ENCODE data around the gene ADAM12. TPM values are rescaled to one million over a fixed set of nuclear protein-coding genes. Genes with fewer than 3 reads are reported as not detected.

The ADAM12 gene
- total RNA-seq, 1 experiment from 2014 or later = 16.8 TPM

DNA sequence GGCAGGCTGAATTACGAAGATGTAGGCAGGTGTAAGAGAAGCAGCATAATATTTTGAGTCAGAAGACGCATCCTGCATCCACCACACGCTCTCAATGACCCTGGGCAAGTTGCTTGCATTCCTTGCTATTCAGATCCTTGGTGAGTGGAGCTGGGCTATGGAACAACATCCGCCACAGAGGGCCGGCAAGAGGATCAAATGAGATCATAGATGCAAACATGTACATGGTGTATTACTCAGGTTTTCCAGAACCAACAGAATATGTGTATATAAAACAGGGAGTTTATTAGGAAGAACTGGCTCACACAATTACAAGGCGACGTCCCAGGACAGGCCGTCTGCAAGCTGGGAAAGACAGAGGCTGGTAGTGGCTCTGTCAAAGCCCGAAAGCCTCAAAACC lies 51.5 kb downstream of the ADAM12 start:
- CTCF ChIA-PET = no interaction called here
- POLR2A ChIA-PET (ENCODE audit: unreplicated experiment) = no interaction called here
- Histone ChIP-seq H3K4me1 (replicated peaks; ENCODE audit: insufficient read depth) (no peaks in the 10 kb centered on the region), H3K27me3 (ENCODE audit: insufficient read depth, low read depth) (no peaks in the 10 kb centered on the region), H4K20me1 (ENCODE audit: insufficient read depth) (no peaks in the 10 kb centered on the region), H3K79me2 (ENCODE audit: low read depth) (no peaks in the 10 kb centered on the region), H3F3A (ENCODE audit: insufficient read depth, low read depth) (no peaks in the 10 kb centered on the region), H3K4me2 (no peak overlapping the region), H3K36me3 (ENCODE audit: low read depth) (no peaks in the 10 kb centered on the region), H3K27ac (no peak overlapping the region), H3K9me3 (ENCODE audit: insufficient read depth, low read depth) (no peaks in the 10 kb centered on the region), H2AFZ (no peak overlapping the region), H3K4me3 (no peak overlapping the region), H3K9me2 (ENCODE audit: insufficient read depth) (no peaks in the 10 kb centered on the region)
- no peak for DNase-seq
- BruUV-seq (replicated peaks) = no TSS peak
- intact Hi-C loops (cut with micrococcal nuclease; ENCODE audit: unreplicated experiment) = no loop called here
- TF ChIP-seq, protein P1, sequence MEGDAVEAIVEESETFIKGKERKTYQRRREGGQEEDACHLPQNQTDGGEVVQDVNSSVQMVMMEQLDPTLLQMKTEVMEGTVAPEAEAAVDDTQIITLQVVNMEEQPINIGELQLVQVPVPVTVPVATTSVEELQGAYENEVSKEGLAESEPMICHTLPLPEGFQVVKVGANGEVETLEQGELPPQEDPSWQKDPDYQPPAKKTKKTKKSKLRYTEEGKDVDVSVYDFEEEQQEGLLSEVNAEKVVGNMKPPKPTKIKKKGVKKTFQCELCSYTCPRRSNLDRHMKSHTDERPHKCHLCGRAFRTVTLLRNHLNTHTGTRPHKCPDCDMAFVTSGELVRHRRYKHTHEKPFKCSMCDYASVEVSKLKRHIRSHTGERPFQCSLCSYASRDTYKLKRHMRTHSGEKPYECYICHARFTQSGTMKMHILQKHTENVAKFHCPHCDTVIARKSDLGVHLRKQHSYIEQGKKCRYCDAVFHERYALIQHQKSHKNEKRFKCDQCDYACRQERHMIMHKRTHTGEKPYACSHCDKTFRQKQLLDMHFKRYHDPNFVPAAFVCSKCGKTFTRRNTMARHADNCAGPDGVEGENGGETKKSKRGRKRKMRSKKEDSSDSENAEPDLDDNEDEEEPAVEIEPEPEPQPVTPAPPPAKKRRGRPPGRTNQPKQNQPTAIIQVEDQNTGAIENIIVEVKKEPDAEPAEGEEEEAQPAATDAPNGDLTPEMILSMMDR (conservative IDR thresholded peaks at IDR 0.05) = no peak
- TF ChIP-seq EZH2 (IDR thresholded peaks at IDR 0.05; ENCODE audit: low read depth) = no peak

DNA sequence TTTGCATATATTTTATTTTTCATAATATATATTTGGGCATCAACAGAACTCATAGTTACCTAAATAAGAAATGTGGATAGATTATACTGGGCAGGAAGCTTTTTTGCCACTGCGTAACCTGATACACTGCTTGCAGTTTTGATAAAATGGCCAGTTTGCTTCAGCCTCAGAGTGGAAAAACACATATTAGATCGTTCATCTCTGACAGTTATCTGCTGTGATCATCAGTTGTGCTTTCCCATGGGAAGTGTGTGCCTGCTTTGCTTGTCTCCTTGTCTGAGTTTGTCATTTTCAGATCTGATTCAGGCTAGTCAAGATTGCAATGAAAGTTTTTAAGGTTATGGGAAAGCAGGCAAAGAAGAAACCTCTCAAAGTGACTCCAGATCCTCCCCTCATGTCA lies 54.0 kb downstream of the ADAM12 start:
- no peaks in the 10 kb centered on the region for H3K36me3 ChIP-seq (ENCODE audit: low read depth)
- H2AFZ ChIP-seq = no peak overlapping the region
- H3K4me2 ChIP-seq = no peak overlapping the region
- no peak for TF ChIP-seq EZH2 (IDR thresholded peaks at IDR 0.05; ENCODE audit: low read depth)
- TF ChIP-seq, protein P1 (conservative IDR thresholded peaks at IDR 0.05) = no peak
- no peak overlapping the region for H3K27ac ChIP-seq
- no peak for DNase-seq
- H3F3A ChIP-seq (ENCODE audit: insufficient read depth, low read depth) = no peaks in the 10 kb centered on the region
- no TSS peak for BruUV-seq (replicated peaks)
- no peak overlapping the region for H3K4me3 ChIP-seq
- H4K20me1 ChIP-seq (ENCODE audit: insufficient read depth) = no peaks in the 10 kb centered on the region
- H3K79me2 ChIP-seq (ENCODE audit: low read depth) = no peaks in the 10 kb centered on the region
- H3K27me3 ChIP-seq (ENCODE audit: insufficient read depth, low read depth) = no peaks in the 10 kb centered on the region
- no peaks in the 10 kb centered on the region for H3K4me1 ChIP-seq (replicated peaks; ENCODE audit: insufficient read depth)
- ChIA-PET POLR2A (ENCODE audit: unreplicated experiment) (no interaction called here), CTCF (no interaction called here)
- no peaks in the 10 kb centered on the region for H3K9me2 ChIP-seq (ENCODE audit: insufficient read depth)
- intact Hi-C loops (cut with micrococcal nuclease; ENCODE audit: unreplicated experiment) = no loop called here
- no peaks in the 10 kb centered on the region for H3K9me3 ChIP-seq (ENCODE audit: insufficient read depth, low read depth)

DNA sequence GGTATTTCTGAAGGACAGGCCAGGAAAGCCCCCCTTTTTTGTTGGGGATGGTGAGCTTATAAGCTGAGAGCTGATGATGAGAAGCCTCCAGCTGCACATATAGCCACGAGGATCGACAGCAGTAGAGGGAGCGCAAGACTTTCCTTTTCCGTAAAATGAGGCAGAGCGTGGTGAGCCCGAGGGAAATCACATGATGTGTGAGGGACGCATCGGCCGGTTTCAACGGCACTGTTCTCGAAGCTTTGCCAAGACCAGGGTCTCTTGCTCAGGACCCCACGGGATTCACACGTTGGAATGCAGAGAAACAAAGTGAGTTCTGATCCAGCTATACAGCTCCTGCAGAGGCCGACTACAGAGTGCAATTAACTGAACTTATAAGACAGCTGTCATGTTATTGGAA lies 55.7 kb downstream of the ADAM12 start:
- POLR2A ChIA-PET (ENCODE audit: unreplicated experiment) = no interaction called here

More for the DNA sequence above, 55.7 kb downstream of the ADAM12 start:
- H3K4me3 ChIP-seq = no peak overlapping the region
- no peak overlapping the region for H3K4me2 ChIP-seq
- intact Hi-C loops (cut with micrococcal nuclease; ENCODE audit: unreplicated experiment) = no loop called here
- H3K9me3 ChIP-seq (ENCODE audit: insufficient read depth, low read depth) = no peaks in the 10 kb centered on the region
- H3K9me2 ChIP-seq (ENCODE audit: insufficient read depth) = no peaks in the 10 kb centered on the region
- DNase-seq = no peak
- H3K79me2 ChIP-seq (ENCODE audit: low read depth) = no peaks in the 10 kb centered on the region
- no peaks in the 10 kb centered on the region for H3K27me3 ChIP-seq (ENCODE audit: insufficient read depth, low read depth)
- BruUV-seq (replicated peaks) = no TSS peak
- CTCF ChIA-PET = no interaction called here
- H2AFZ ChIP-seq = no peak overlapping the region
- no peaks in the 10 kb centered on the region for H3F3A ChIP-seq (ENCODE audit: insufficient read depth, low read depth)
- TF ChIP-seq, protein P1 (conservative IDR thresholded peaks at IDR 0.05) = no peak
- TF ChIP-seq EZH2 (IDR thresholded peaks at IDR 0.05; ENCODE audit: low read depth) = no peak
- no peak overlapping the region for H3K27ac ChIP-seq
- no peaks in the 10 kb centered on the region for H4K20me1 ChIP-seq (ENCODE audit: insufficient read depth)
- H3K36me3 ChIP-seq (ENCODE audit: low read depth) = no peaks in the 10 kb centered on the region
- no peaks in the 10 kb centered on the region for H3K4me1 ChIP-seq (replicated peaks; ENCODE audit: insufficient read depth)
